ENCODE results near the gene GALNT11.

- no peak for TF ChIP-seq POLR2A (IDR thresholded peaks at IDR 0.05)
- TF ChIP-seq CTCF (IDR thresholded peaks at IDR 0.05) = no peak
- no peak for TF ChIP-seq POLR2AphosphoS5 (IDR thresholded peaks at IDR 0.05)
Measured at GRCh38 chr7:152131981-152132494, 106.6 kb downstream of the GALNT11 start.

All from gastroesophageal sphincter (tissue), 3 donors.